Omental fat pad (tissue), 4 donors: ENCODE results near the gene SLC35B2. TPM values are rescaled to one million over a fixed set of nuclear protein-coding genes. Genes with fewer than 3 reads are reported as not detected.

Source experiments
- ATAC-seq: fragments of 150-250 bp; one replicate; pipeline ENCODE4 v1.9.1; 2016; ENCODE audit warnings: mild to moderate bottlenecking, moderate library complexity; ENCODE audit not compliant: low FRiP score
- DNase-seq: peaks from one replicate; pipeline ENCODE4 v3.0.0-alpha.2; 2019; ENCODE audit warnings: low spot score
- CTCF ChIP-seq, 3 donors: fragments of 450-650 bp; IDR thresholded peaks; one replicate each; pipeline ENCODE4 v1.5.1; 2016 to 2017; ENCODE audit warnings: antibody characterized with exemption in 3 of 3, mild to moderate bottlenecking in 3 of 3, moderate library complexity in 2 of 3
- total RNA-seq, 4 donors: library from RNA; depleted of rRNA; stranded (reverse); fragments of >200 nt; gene quantifications; one replicate each; pipeline ENCODE4 v1.1.0, GENCODE V29; 2016

Gene SLC35B2
- total RNA-seq, 4 donors from 2014 or later, result 25.3 to 31.9 (median 30.4) TPM

- ATAC-seq (no peak), DNase-seq (no peak)
- no peak for TF ChIP-seq CTCF (IDR thresholded peaks at IDR 0.05)
Observed at GRCh38 chr6:44294832-44295791, 37.8 kb upstream of the SLC35B2 start.

GRCh38 chr6:44292661-44293365 lies 35.5 kb upstream of the SLC35B2 start:
- no peak for ATAC-seq
- TF ChIP-seq CTCF (IDR thresholded peaks at IDR 0.05), result no peak
- no peak for DNase-seq

- ATAC-seq (no peak), DNase-seq (no peak)
- no peak for TF ChIP-seq CTCF (IDR thresholded peaks at IDR 0.05)
Observed at GRCh38 chr6:44291841-44292240, 34.5 kb upstream of the SLC35B2 start.

GRCh38 chr6:44289726-44290260 lies 32.5 kb upstream of the SLC35B2 start:
- no peak for TF ChIP-seq CTCF (IDR thresholded peaks at IDR 0.05)
- ATAC-seq (no peak), DNase-seq (no peak)

GRCh38 chr6:44286747-44287146 lies 29.4 kb upstream of the SLC35B2 start:
- TF ChIP-seq CTCF (IDR thresholded peaks at IDR 0.05), result no peak
- DNase-seq, result no peak
- ATAC-seq, result no peak

GRCh38 chr6:44286285-44286565 lies 28.9 kb upstream of the SLC35B2 start:
- ATAC-seq (no peak), DNase-seq (no peak)
- no peak for TF ChIP-seq CTCF (IDR thresholded peaks at IDR 0.05)
